Epithelial cell of esophagus (primary cell): ENCODE data around the gene FAM200B.

Experiments used
- DNase-seq: peaks from one replicate; pipeline ENCODE4 v3.0.0; 2010; ENCODE audit warnings: low read depth
- H3K4me3 ChIP-seq: 2 replicates; pipeline ENCODE4 v1.5.1; 2011; ENCODE audit warnings: mild to moderate bottlenecking, low read length, control low read depth
- TF ChIP-seq, protein P1 (sequence below): IDR thresholded peaks from 2 replicates; pipeline ENCODE4 v1.5.1; 2011; ENCODE audit warnings: low read depth, mild to moderate bottlenecking, low read length, control low read depth, inconsistent platforms; ENCODE audit not compliant: insufficient read depth; ENCODE audit errors: missing control alignments

The FAM200B gene

DNA sequence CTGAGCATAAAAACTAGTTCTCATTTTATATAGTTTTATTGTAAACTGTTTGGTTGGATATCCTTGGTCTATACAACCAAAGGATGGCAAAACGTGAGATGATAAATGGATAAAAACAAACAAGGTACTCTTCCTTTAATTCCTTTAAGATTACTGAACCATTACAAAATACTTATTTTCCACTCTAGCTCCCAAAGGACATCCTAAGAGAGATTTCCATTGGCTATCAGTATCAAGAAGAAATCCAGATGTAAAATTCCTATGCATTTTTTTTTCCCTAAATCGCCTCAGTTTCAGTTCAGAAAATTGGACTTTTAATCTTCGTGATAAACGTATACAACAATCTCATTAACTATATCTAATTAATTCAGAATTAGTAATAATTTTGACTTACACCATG is 28.8 kb upstream of the FAM200B start:
- TF ChIP-seq, protein P1, sequence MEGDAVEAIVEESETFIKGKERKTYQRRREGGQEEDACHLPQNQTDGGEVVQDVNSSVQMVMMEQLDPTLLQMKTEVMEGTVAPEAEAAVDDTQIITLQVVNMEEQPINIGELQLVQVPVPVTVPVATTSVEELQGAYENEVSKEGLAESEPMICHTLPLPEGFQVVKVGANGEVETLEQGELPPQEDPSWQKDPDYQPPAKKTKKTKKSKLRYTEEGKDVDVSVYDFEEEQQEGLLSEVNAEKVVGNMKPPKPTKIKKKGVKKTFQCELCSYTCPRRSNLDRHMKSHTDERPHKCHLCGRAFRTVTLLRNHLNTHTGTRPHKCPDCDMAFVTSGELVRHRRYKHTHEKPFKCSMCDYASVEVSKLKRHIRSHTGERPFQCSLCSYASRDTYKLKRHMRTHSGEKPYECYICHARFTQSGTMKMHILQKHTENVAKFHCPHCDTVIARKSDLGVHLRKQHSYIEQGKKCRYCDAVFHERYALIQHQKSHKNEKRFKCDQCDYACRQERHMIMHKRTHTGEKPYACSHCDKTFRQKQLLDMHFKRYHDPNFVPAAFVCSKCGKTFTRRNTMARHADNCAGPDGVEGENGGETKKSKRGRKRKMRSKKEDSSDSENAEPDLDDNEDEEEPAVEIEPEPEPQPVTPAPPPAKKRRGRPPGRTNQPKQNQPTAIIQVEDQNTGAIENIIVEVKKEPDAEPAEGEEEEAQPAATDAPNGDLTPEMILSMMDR = no peak
- no peak for DNase-seq
- peak overlapping the region; percentile 79 for H3K4me3 ChIP-seq

DNA sequence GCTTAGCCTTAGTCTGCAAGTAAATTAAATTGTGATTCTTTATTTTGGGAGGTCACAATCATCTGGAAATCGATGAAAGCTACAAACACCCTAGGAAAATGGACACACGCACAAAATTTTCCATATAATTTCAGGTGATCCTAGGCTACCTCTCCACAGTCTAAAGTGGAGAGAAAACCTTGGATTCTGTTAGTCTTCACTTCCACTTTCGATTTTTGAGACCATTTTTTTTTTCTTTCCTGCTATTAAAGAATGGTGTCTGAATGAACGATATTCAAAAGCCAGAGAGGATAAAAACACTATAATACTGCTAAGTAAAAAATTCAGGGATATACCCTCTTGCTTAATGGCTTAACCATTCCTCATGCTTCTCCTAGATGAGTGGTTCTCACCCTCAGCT is 28.2 kb upstream of the FAM200B start:
- H3K4me3 ChIP-seq = peak overlapping the region; percentile 79
- TF ChIP-seq, protein P1 = no peak
- no peak for DNase-seq

DNA sequence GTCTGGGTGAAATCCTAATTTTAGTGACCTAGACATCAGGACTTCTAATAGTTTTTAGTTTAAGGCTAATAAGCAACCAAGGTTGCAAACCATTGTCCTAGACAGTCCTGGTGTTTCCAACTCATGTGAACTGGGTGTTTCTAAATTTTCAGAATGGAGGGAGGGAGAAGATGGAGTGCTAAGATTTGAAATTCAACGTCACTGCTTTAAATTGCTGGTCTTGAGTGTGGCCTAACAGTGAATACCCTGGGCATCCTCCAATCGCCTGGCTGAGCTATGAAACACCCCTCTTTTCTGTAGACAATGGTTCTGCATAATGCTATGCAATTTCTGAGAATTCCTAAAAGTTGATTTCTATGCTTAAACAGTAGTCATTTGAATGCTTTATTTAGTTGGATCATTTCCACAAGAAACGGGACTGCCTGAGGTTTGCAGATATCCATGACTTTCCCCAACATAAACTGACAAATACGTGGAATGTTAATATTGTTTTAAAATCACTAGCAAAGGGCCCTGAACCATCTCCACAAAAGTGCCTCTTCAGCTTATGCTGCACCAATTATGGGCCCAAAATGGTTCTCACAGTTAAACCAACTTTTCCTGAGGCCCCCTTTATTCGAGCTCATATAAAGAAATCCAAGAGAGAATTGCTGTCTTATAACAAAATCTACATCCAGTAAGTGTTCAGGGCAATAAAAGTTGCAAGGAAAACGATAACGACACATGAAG is 27.6 kb upstream of the FAM200B start:
- H3K4me3 ChIP-seq = peak overlapping the region; percentile 79
- peak; percentile 46 for DNase-seq
- TF ChIP-seq, protein P1 = no peak

DNA sequence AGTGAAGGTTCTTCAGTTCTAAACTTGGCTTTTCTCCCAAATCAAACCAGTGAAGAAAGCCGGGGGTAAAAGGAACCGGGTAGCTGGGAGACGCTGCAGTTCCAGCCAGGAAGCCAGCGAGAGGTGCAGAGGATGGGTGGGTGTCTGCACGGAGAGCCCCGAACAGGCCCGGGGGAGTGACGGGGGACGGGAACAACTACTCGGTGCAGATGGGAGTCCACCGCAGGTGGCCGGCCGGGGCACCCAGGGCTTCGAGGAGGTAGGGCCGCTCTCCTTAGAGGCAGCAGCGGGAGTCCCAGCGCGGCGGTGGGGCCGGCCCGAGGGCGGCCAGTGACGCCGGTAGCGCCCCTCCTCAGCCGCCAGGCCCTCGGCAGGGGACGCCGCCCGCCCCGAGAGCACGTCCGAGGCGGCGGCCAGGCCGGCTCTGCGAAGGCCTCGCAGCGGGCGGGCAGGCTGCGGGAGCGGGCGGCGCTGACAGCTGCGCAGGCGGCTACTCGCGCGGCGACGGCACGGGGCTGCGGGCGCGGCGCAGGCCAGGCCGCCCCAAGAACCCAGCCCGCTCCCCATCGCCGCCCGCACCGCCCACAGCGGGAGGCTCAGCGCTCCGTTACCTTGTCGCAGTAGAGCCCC is 26.9 kb upstream of the FAM200B start:
- DNase-seq = peak; percentile 38
- TF ChIP-seq, protein P1 = no peak
- H3K4me3 ChIP-seq = peak overlapping the region; percentile 79

DNA sequence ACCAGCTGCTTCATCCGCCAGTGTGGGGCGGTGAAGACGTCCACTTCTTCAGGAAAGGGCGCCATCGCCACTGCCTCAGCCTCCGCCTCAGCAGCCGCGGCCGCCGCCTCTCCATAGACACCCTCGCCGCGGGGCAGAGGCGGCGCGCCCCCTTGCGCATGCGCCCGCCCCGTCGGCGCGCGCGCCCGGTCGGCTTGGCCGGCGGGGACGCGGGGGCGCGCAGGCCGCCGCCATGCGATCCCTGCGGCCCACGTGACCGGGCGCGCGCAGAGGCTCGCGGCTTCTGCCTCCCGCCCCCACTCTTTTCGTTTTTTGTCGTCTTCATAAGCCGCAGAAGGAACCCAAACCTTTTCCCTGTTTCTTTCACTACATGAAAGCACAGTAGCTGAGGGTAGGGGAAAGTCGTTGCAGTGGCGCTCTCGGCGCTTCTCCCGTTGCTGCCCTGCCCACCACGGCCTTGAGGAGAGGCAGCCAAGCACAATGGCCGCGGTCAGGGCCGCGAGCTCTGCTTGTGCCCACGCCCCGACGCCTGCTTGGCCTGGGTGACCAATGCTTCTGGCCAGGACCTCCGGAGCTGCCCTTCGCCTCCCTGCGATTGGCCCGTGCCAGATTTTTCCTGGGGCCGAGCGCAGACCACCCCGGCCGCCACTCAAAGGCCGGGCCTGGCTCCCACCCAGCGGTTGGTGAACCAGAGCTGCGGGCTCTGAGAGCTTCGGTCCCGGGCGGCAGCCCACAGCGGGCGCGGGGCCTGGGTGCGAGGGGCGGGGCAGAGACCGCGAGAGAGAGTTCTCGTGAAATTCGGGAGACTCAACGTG is 26.2 kb upstream of the FAM200B start, which contains the start of gene FBXL5:
Gene FBXL5, minus strand, starts transcription at position 135 of the 815 bp plus-strand sequence. Its CDS starts 70 bp downstream, at position 65.
- peak; percentile 86 for DNase-seq
- TF ChIP-seq, protein P1 = no peak
- H3K4me3 ChIP-seq = peak within 1 kb of the TSS; percentile 79

DNA sequence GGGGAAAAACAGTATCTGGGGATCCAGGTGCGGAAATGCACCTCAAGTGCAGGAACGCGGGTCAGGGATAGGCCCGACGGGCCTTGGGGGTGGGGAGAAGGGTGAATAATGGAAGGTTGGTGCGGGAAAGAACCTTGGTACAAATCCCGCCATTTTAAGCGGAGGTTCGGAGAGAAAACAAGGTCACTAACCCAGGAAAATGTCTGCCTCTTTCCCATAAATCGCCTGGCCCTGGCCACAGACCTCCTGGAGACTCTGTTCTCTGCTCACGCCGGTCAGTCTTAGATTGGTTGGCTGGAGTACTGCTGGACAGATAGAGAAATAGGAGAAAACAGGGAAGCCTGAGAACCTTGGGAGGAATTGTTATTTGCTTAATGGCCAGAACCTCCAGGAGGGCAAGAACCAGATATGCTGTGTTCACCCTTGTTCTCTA is 25.6 kb upstream of the FAM200B start:
- TF ChIP-seq, protein P1 = no peak
- no peak for DNase-seq
- peak overlapping the region; percentile 50 for H3K4me3 ChIP-seq
